ENCODE results near the gene CLSTN2. TPM values are rescaled to one million over a fixed set of nuclear protein-coding genes. Genes with fewer than 3 reads are reported as not detected.

CLSTN2 gene
- total RNA-seq, 1 experiment from 2014 or later: 0.68 TPM

DNA sequence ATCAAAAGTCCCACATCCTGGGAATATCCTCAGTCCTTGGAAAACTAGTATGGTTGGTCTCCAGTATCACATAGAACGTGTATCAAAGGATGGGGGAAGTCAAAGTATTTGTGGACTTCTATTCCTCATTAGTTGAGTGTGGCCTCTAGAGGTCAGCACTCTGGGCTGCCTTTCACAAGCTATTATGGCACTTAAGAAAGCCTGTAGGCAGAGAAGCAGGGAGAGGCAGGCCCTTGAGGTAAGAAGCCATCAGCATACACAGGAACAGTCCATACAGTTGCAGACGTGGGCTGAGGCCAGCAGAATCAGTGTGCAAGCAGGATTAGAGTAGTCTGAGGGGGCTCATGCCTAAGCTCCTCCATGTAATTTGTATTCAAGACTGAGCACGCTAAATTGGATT is 341.7 kb downstream of the CLSTN2 start:
- no peak overlapping the region for H3K27ac Mint-ChIP-seq
- no peak overlapping the region for H3K4me3 Mint-ChIP-seq
- Histone ChIP-seq H3K18ac (ENCODE audit: insufficient read length, low read depth, low read length) (no peak overlapping the region), H4K5ac (ENCODE audit: insufficient read length, low read depth, low read length) (no peak overlapping the region), H3K56ac (ENCODE audit: insufficient read length, low read depth, low read length) (no peak overlapping the region), H2BK120ac (ENCODE audit: low read depth, low read length, poor library complexity, severe bottlenecking) (no peak overlapping the region), H4K8ac (replicated peaks; ENCODE audit: insufficient read length, low read depth, low read length) (no peak overlapping the region), H3K27me3 (ENCODE audit: insufficient read depth, low read length) (no peaks in the 10 kb centered on the region), H2BK5ac (ENCODE audit: insufficient read length, low read length) (no peak overlapping the region), H4K20me1 (ENCODE audit: control insufficient read depth, insufficient read depth, insufficient read length) (no peaks in the 10 kb centered on the region), H3K4me1 (ENCODE audit: insufficient read depth, low read length) (no peaks in the 10 kb centered on the region; the same call in 1 of the 2 replicates), H3K27ac (ENCODE audit: insufficient read length, low read depth, low read length) (no peak overlapping the region), H2BK15ac (ENCODE audit: low read depth, low read length) (no peak overlapping the region), H2BK20ac (ENCODE audit: low read depth, low read length, poor library complexity, severe bottlenecking) (no peak overlapping the region), H3K79me2 (ENCODE audit: insufficient read depth, low read length) (no peaks in the 10 kb centered on the region), H4K91ac (ENCODE audit: insufficient read length, low read depth, low read length) (no peak overlapping the region), H3K4me2 (ENCODE audit: insufficient read depth, insufficient read length, low read length) (no peak overlapping the region), H3K23me2 (ENCODE audit: insufficient read length, low read depth, low read length, poor library complexity, severe bottlenecking) (no peaks in the 10 kb centered on the region), H3K23ac (ENCODE audit: insufficient read length, low read depth, low read length) (no peak overlapping the region), H3K14ac (ENCODE audit: insufficient read depth, low read length) (no peak overlapping the region), H2AK5ac (ENCODE audit: insufficient read length, low read length) (no peak overlapping the region), H3K79me1 (ENCODE audit: insufficient read depth, low read depth, low read length, poor library complexity, severe bottlenecking) (no peaks in the 10 kb centered on the region), H2AFZ (ENCODE audit: low read length) (no peak overlapping the region), H2BK12ac (ENCODE audit: insufficient read length, low read depth, low read length) (no peak overlapping the region), H3T11ph (ENCODE audit: low read length) (no peak overlapping the region), H3K9ac (ENCODE audit: extremely low read depth, insufficient read length, low read length) (no peak overlapping the region), H3K4ac (ENCODE audit: low read depth, low read length) (no peak overlapping the region), H3K9me3 (ENCODE audit: control insufficient read depth, low read depth, low read length) (no peaks in the 10 kb centered on the region)
- TF ChIP-seq, protein P1, sequence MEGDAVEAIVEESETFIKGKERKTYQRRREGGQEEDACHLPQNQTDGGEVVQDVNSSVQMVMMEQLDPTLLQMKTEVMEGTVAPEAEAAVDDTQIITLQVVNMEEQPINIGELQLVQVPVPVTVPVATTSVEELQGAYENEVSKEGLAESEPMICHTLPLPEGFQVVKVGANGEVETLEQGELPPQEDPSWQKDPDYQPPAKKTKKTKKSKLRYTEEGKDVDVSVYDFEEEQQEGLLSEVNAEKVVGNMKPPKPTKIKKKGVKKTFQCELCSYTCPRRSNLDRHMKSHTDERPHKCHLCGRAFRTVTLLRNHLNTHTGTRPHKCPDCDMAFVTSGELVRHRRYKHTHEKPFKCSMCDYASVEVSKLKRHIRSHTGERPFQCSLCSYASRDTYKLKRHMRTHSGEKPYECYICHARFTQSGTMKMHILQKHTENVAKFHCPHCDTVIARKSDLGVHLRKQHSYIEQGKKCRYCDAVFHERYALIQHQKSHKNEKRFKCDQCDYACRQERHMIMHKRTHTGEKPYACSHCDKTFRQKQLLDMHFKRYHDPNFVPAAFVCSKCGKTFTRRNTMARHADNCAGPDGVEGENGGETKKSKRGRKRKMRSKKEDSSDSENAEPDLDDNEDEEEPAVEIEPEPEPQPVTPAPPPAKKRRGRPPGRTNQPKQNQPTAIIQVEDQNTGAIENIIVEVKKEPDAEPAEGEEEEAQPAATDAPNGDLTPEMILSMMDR (conservative IDR thresholded peaks at IDR 0.05): peak; percentile 71
- no peaks in the 10 kb centered on the region for H3K36me3 Mint-ChIP-seq (ENCODE audit: insufficient read depth in 1 of 3, low read depth in 3 of 3)
- peak; percentile 64 for DNase-seq
- no CpG with 5 or more reads among the region's 3 CpGs for WGBS (ENCODE audit: extremely low coverage, insufficient read length, low lambda C conversion rate)
- H3K9me3 Mint-ChIP-seq: no peaks in the 10 kb centered on the region
- peaks cover 4 to 8% of the 10 kb centered on the region in 2 experiments; a peak in 2 of 4 replicates for H3K4me1 Mint-ChIP-seq
- H3K27me3 Mint-ChIP-seq (ENCODE audit: low read depth): no peaks in the 10 kb centered on the region

Data from H9 (cell line).